Endothelial cell of hepatic sinusoid (primary cell): ENCODE results near the gene ARL16.
"Not testable (repeated sequence)": the region's sequence is repeated elsewhere in the genome, so short reads cannot be mapped to it uniquely, and the experiment has no call there.

ENCODE experiments used
- in situ Hi-C: cut with HindIII; loops from 2 replicates; pipeline ENCODE4 v1.10.0; 2017; ENCODE audit warnings: low sequenced_read_pairs

Gene ARL16

DNA sequence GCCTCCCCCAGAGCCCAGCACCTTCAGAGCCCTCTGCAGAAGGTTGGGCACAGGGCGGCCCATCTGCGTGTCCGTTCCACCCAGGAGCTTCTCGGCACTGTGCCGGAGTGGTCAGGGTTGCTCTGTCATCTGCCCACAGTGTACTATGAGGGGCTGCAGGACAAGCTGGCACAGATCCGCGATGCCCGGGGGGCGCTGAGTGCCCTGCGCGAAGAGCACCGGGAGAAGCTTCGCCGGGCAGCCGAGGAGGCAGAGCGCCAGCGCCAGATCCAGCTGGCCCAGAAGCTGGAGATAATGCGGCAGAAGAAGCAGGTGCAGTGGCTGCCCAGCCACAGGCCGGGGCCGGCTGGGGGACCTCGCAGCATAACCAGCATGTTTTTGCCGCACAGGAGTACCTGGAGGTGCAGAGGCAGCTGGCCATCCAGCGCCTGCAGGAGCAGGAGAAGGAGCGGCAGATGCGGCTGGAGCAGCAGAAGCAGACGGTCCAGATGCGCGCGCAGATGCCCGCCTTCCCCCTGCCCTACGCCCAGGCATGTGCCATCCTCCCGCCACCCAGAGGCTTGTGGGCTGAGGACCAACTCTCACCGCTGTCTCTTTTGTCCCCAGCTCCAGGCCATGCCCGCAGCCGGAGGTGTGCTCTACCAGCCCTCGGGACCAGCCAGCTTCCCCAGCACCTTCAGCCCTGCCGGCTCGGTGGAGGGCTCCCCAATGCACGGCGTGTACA lies 12.8 kb upstream of the ARL16 start:
- in situ Hi-C loops, result no loop called here

DNA sequence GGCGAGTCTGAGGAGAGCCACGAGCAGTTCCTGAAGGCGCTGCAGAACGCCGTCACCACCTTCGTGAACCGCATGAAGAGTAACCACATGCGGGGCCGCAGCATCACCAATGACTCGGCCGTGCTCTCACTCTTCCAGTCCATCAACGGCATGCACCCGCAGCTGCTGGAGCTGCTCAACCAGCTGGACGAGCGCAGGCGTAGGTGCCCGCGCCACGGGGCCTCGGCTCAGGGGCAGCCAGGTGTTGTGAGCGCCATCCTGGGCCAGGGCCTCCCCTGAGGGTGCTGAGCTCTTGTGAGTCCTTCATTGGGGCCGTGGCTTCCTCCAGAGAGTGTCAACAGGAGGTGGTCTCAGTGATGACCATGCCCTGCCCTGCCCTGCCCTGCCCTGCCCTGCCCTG lies 12.2 kb upstream of the ARL16 start:
- in situ Hi-C loops, result no loop called here

DNA sequence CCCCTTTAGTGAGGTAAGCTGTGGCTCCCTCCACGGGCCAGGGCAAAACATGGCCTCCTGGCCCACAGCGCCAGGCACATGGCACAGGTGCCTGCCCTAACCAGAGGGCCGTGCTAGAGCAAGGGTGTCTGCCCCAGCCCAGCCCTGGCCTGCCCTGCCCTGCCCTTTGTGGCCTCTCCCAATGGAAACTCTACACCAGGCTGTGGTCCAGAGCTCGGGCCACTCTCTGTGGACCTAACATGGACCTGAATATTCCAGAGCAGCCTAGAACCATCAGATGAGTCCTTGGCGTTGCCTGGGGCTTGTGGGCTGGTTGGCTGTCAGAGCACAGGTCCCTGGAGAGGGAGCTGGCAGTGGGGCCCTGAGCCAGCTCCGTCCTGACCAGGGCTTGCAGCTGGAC lies 11.6 kb upstream of the ARL16 start:
- in situ Hi-C loops, result no loop called here

DNA sequence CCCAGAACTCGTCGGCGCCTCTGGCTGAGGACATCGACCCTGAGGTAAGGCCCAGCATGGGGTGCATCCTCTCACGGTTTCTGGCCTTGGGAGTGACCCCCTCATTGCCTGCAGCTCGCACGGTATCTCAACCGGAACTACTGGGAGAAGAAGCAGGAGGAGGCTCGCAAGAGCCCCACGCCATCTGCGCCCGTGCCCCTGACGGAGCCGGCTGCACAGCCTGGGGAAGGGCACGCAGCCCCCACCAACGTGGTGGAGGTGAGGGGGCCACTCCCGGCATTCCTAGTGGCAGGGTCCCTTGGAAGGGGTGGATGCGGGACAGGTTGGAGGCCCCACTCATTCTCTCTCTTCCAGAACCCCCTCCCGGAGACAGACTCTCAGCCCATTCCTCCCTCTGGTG lies 11.2 kb upstream of the ARL16 start:
- in situ Hi-C loops, result no loop called here

DNA sequence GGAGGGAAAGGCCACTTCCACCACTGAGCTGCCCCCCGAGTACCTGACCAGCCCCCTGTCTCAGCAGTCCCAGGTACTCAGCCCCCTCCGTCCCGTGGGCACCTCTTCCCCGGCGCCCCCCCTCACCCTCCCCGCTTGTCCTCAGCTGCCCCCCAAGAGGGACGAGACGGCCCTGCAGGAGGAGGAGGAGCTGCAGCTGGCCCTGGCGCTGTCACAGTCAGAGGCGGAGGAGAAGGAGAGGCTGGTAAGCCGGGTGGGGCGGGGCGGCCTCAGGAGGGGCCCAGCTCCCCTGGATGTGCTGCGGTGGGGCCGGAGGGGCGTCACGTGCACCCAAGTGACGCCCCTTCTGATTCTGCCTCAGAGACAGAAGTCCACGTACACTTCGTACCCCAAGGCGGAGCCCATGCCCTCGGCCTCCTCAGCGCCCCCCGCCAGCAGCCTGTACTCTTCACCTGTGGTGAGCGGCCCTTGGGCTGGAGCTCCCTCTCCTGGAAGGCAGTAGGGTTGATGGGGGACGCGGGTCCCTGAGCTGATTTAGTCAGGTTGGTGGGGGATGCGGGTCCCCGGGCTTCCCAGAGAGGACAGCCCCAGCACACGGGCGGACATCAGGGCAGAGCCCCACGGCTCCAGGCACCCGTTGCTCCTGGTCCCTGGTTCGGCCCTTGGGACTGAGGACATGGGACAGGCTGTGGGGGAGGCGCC lies 10.1 kb upstream of the ARL16 start:
- in situ Hi-C loops, result no loop called here

DNA sequence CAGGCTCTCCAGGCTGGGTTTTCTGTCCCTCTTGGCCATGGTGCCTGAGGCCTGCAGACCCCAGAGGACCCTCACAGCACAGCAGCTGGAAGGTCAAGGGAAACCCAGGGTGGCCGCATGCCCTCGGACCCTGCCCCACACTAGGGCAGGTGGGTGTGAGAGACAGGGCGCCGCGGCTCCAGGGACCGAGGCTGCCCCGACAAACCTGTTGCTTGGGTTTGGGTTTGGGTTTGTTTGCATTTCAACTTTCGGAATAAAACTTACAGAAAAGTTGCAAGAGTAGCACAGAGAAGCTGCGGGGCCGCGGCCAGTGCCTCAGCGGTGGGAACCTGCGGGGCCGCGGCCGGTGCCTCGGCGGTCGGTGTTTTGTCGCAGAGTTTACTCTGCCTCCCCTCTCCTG lies 8.0 kb upstream of the ARL16 start:
- in situ Hi-C loops, result no loop called here

DNA sequence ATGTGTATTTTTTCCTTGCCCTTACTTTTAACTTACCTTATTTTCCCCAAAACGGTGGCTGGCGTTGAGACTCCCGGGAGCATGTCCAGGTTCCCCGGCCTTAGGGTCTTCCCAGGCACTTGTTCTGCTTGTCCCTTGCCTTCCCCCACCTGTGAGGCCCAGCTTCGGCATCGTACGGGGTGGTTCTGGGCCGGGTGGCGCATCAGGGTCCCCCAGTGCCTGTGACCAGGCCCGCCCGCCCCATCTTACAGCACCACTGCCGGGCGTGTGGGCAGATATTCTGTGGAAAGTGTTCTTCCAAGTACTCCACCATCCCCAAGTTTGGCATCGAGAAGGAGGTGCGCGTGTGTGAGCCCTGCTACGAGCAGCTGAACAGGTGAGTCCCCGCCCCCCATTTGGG lies 7.6 kb upstream of the ARL16 start:
- in situ Hi-C loops, result no loop called here

DNA sequence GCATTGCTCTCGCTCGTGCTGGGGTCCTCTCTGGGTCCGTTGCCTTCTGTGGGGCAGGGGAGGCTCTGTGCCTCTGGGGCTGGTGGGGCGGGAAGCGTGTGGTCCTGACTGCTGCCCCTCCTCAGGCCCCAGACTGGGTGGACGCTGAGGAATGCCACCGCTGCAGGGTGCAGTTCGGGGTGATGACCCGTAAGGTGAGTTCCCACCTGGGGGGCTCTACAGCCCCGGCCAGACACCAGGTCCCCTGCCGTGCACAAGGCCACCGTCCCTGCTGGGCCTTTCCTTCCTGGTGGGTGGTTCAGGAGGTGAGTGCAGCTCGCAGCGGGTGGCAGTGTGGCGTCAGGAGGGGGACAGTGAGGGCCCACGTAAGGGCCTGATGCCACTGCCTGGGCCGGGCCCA lies 7.0 kb upstream of the ARL16 start:
- in situ Hi-C loops, result no loop called here

DNA sequence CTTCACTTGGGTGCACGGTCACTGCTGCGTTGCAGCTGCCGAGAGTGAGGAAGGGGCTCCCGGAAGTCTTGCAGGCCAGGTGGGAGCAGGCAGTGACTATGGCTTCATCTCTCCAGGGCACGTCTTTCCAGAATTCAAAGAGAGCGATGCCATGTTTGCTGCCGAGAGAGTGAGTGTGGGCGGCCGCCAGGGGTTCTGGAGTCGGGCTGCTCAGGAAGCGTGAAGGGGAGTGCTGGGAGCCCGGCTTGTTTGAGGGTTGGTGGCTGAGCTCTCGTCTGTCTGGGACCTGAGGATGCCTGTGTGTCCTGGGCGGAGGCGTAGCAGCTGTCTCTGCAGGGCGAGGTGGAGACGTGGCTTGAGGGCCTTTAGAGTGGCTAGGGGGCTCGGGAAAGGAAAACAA lies 6.5 kb upstream of the ARL16 start:
- in situ Hi-C loops, result no loop called here

DNA sequence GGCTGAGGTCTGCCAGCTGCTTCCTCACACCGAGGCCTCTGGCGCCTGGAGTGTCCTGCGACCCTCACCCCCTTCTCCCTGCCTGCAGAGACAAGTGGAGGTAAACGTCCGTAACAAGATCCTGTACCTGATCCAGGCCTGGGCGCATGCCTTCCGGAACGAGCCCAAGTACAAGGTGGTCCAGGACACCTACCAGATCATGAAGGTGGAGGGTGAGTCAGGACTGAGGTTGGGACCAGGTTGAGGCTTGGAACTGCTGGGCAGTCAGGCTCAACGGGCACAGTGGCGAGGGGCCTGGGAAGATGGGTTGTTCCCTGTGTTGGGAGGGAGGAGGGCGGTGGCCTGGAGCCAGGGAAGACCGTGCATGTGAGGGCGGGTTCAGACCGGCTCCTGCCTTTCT lies 5.0 kb upstream of the ARL16 start:
- in situ Hi-C loops, result loop anchor here (5.0 kb wide), 1 partner anchor 111 kb away; no protein-coding TSS in a partner anchor

DNA sequence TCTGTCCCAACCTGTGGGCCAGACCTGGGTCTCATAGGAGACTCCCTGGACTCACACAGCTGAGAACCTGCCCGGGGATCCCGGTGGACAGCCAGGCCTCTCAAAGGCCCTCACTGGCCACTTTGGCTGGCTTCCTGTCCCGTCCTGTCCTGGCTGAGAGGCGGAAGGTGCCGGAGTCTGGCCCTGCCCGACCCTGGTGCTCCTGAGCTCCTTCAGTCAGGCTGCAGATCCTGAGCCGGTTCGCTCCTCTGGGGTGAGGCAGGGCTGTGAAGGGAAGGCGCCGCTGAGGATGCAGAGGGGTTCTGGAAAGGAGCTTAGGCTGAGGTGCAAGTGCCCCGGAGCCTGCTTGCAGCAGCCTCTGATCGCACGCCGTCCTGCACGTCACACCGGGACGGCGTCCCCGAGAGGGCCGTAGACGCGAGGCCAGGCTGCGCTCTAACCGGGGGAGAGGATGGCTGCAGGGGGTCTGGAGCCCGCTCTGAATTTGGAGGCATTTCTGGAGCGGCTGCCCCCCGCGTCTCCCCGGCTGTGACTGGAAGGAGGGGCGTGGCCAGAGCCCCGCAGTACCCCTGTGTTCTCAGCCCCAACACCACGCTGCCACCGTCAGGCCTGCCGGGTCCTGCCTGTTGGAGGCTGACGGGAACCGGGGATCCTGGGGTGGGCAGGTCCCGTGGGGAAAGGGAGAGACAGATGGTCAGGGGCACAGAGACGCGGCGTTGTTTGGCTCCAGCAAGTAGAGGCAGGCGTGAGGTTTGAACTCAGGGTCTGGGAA lies 4.4 kb upstream of the ARL16 start:
- in situ Hi-C loops, result loop anchor here (5.0 kb wide), 1 partner anchor 111 kb away; no protein-coding TSS in a partner anchor

DNA sequence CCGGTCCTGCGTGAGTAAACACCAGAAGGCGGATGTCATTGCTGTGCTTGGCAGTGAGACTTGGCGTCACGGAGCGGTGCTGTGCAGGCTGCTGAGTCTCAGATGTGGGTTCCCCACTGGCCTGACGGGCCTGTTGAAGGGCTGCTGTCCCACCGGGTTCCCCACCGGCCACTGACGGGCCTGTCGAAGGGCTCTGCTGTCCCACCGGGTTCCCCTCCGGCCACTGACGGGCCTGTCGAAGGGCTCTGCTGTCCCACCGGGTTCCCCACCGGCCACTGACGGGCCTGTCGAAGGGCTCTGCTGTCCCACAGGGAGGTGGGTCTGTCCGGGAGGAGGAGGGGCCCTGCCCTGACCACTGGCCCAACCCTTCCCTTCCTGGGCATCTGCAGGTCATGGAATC lies 3.0 kb upstream of the ARL16 start:
- in situ Hi-C loops, result loop anchor here (5.0 kb wide), 1 partner anchor 109 kb away; no protein-coding TSS in a partner anchor

DNA sequence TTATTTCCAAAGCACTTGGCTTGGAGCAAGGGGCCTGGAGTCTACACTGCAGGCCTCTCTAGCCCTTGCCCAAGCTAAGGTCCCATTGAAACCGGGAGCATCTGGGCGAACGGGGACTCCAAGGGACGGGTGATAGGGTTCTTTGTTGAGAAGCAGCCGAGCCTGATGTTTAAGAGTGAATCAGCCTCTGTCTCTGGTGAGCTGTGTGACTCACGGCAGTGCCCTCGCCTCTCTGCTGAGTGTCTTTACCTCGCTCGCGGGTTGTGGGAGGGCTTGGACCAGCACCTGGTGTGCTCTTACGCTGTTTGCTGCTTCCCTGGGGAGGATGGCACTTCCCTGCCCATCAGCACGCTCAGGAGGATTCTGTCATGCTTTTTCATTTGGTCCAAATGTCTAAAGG lies 1.5 kb upstream of the ARL16 start:
- in situ Hi-C loops, result loop anchor here (5.0 kb wide), 1 partner anchor 108 kb away; no protein-coding TSS in a partner anchor

DNA sequence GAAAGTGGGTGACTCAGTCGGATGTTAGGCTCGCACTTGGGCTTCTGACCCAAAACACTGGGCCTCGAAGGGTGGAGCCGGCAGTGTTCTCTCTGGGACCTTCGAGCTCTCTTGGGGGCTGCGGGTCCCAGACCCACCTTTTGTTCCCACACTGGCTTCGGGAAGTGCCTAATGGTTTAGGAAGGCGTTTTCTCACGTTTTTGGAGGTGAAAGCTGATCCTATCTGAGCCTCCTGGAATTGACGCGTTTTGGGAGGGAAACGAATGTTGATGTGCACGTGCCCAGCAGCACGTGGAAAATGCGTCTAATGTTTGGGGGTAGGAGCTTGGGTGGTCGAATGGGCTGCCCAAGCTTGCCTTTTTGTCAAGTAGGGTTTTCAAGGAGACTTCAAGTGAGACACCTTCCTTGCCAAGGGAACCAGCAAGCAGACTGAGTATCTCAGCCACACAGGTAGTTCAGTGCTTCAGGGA lies 880 bp upstream of the ARL16 start:
- in situ Hi-C loops, result no loop called here

DNA sequence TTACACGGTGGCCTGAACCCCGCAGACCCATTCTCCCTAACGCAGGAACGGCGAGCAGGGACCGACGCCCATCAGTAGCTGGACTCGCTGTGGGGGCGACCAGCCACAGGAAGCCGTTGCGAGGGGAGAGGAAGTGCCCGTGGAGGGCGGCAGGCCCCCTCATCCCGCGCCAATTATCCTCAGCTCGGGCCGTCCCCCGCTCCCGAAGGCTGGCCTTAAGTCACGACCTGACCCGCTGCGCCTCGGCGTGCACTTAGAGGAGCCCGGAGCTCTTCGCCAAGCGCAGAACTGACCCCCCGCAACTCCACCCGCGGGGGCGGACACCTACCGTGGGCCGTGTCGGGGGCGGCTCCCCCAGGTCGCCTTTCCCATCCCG lies 401 bp downstream of the ARL16 start:
- in situ Hi-C loops, result no loop called here

DNA sequence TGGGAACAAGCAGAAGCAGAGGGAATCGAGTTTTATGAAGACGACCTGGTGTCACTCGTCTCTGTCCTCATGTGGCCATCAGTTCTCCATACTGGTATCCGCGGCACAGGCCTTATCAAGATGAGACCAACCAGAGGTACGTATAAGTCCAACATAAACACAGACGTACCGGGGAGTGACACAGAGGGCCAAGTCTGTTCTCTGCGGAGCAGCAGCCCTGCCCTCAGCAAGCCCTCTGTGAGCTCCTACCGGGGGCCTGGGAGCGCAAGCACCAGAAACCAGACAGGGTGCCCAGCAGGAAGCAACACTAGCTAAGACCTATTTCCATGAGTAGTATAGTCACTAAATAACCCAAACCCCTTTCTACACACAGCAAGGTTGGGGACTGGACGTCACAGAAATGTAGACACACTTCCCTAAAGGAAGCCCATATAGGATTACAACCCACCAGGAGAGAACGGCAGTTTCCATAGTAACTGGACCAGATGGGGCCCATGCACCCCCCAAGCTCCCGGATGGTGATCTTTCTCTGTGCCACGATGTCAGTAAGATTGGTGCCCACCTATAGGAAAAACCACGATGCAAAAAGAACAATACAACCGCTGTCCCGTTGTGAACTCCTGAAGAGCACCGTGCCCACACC lies 911 bp downstream of the ARL16 start:
- in situ Hi-C loops, result no loop called here

DNA sequence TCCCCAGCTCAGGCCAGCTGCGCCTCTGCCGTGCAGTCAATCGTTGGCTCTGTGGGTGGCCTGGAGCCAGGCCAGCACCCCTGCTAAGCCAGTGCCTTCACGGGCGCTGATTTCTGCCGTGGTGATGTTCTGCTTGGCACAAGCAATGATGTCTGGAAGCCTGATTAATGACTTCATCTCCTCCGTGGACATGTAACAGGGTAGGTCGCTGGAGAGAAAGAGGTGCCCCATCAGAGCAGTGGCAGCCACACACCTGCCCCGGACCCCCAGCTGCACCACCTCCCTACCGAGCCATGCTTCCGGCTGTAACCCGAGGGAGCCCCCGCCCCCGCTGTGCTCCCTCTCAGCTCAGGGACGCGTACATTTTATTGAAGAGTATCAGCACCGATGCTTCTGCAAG lies 1.9 kb downstream of the ARL16 start:
- in situ Hi-C loops, result no loop called here

DNA sequence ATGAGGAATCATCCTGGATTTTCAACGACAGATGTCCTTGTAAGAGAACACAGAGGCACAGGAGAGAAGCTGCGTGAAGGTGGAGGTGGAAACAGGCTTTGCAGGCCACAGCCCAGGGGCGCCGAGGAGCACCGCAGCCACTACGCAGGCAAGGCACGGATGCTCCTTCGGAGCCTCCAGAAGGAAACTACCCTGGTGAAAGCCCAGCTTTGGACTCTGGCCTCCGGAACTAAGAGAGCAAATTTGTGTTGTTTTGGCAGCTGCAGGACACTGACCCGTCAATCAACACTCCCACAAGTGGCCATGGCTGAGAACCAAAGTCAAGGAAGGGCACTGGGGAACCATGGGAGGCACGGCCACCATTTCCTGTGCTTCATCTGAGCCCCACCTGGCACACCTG lies 3.4 kb downstream of the ARL16 start:
- in situ Hi-C loops, result no loop called here

DNA sequence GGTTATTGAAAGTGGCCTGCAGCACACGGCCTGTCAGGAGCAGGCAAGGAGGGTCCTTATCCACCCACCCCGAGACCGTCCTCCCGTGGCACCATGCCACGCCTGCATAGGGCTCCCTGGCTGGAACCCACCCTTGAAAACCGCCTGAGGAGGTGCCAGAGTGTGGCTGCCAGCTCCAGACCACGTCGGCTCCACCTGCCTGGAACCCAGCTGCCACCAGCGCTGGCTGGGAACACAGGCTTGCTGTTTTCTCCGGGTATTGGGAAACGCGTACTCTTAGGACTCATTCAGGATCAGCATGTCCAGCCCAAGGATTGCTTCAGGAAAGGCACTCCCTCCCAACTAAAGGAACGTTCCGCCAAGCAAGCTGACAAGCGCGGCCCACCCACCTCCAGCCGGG lies 6.7 kb downstream of the ARL16 start:
- in situ Hi-C loops, result no loop called here

DNA sequence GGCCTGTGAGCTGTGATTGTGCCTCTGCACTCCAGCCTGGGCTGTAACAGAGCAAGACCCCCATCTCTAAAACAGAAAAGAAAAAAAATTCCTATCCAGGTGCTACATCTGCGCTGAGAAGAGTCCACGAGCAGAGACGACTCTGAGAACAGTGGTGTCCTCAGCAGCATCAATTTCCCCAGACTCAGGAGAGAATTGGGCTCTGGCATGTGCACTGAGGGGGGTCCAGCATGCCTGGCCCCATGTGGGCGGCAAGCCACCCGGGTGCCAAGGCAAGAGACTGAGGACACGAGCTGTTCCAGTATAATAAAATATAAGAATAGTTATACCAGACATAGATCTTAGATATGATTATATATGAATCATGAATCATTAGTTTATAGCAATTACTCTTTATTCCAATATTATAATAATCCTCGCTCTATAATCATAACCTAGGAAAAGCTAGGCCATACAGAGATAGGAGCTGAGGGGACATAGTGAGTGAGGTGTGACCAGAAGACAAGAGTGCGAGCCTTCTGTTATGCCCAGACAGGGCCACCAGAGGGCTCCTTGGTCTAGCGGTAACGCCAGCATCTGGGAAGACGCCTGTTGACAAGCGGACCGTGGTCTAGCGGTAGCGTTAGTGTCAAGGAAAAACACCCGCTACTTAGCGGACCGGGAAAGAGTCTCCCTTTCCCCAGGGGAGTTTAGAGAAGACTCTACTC lies 7.9 kb downstream of the ARL16 start:
- in situ Hi-C loops, result not testable (repeated sequence)
